ES-I3 (cell line): ENCODE measurements around the gene ALX4.

Experiments
- H3K36me3 ChIP-seq: 2 replicates; pipeline ENCODE4 v1.6.1; 2013; ENCODE audit warnings: mild to moderate bottlenecking, low read length, control low read depth, moderate library complexity; ENCODE audit not compliant: insufficient read depth
- H3K4me1 ChIP-seq: 2 replicates; pipeline ENCODE4 v1.6.1; 2013; ENCODE audit warnings: mild to moderate bottlenecking, control low read depth, low read length; ENCODE audit not compliant: insufficient read depth
- H3K9ac ChIP-seq: 2 replicates; pipeline ENCODE4 v1.6.1; 2013; ENCODE audit warnings: low read depth, mild to moderate bottlenecking, low read length, moderate library complexity
- H3K9me3 ChIP-seq: 2 replicates; pipeline ENCODE4 v1.6.1; 2013; ENCODE audit warnings: mild to moderate bottlenecking, low read length, moderate library complexity; ENCODE audit not compliant: control insufficient read depth, insufficient read depth

The ALX4 gene

GRCh38 chr11:44343778-44344422 lies 34.0 kb upstream of the ALX4 start:
- H3K9me3 ChIP-seq = no peaks in the 10 kb centered on the region
- H3K4me1 ChIP-seq = peaks cover 5% of the 10 kb centered on the region; the same call in 1 of the 2 replicates
- no peak overlapping the region for H3K9ac ChIP-seq
- H3K36me3 ChIP-seq = no peaks in the 10 kb centered on the region

- H3K4me1 ChIP-seq = peaks cover 9% of the 10 kb centered on the region; the same call in 1 of the 2 replicates
- H3K9ac ChIP-seq = no peak overlapping the region
- H3K9me3 ChIP-seq = no peaks in the 10 kb centered on the region
- no peaks in the 10 kb centered on the region for H3K36me3 ChIP-seq
Measured at GRCh38 chr11:44342616-44343015, 32.7 kb upstream of the ALX4 start.

GRCh38 chr11:44340656-44341055 lies 30.7 kb upstream of the ALX4 start:
- Histone ChIP-seq H3K9ac (no peak overlapping the region), H3K4me1 (peaks cover 13% of the 10 kb centered on the region; the same call in 1 of the 2 replicates), H3K9me3 (no peaks in the 10 kb centered on the region), H3K36me3 (no peaks in the 10 kb centered on the region)

GRCh38 chr11:44339530-44339883 lies 29.6 kb upstream of the ALX4 start:
- Histone ChIP-seq H3K9ac (no peak overlapping the region), H3K4me1 (peaks cover 14% of the 10 kb centered on the region; the same call in 1 of the 2 replicates), H3K36me3 (no peaks in the 10 kb centered on the region), H3K9me3 (no peaks in the 10 kb centered on the region)

- Histone ChIP-seq H3K9me3 (no peaks in the 10 kb centered on the region), H3K9ac (no peak overlapping the region), H3K36me3 (no peaks in the 10 kb centered on the region), H3K4me1 (peaks cover 18% of the 10 kb centered on the region; the same call in 1 of the 2 replicates)
Measured at GRCh38 chr11:44338698-44339529, 29.0 kb upstream of the ALX4 start.

- Histone ChIP-seq H3K4me1 (peaks cover 18% of the 10 kb centered on the region; the same call in 1 of the 2 replicates), H3K36me3 (no peaks in the 10 kb centered on the region), H3K9ac (no peak overlapping the region), H3K9me3 (no peaks in the 10 kb centered on the region)
Measured at GRCh38 chr11:44338026-44338425, 28.1 kb upstream of the ALX4 start.

- peaks cover 18% of the 10 kb centered on the region; the same call in 1 of the 2 replicates for H3K4me1 ChIP-seq
- no peak overlapping the region for H3K9ac ChIP-seq
- no peaks in the 10 kb centered on the region for H3K36me3 ChIP-seq
- no peaks in the 10 kb centered on the region for H3K9me3 ChIP-seq
Measured at GRCh38 chr11:44335919-44336318, 26.0 kb upstream of the ALX4 start.

- H3K9me3 ChIP-seq = no peaks in the 10 kb centered on the region
- peak overlapping the region; percentile 33; the same call in 1 of the 2 replicates for H3K9ac ChIP-seq
- peaks cover 18% of the 10 kb centered on the region; the same call in 1 of the 2 replicates for H3K4me1 ChIP-seq
- H3K36me3 ChIP-seq = no peaks in the 10 kb centered on the region
Measured at GRCh38 chr11:44335052-44335760, 25.3 kb upstream of the ALX4 start.

GRCh38 chr11:44334356-44335004 lies 24.5 kb upstream of the ALX4 start:
- Histone ChIP-seq H3K9ac (no peak overlapping the region), H3K36me3 (no peaks in the 10 kb centered on the region), H3K4me1 (peaks cover 18% of the 10 kb centered on the region; the same call in 1 of the 2 replicates), H3K9me3 (no peaks in the 10 kb centered on the region)

- Histone ChIP-seq H3K36me3 (no peaks in the 10 kb centered on the region), H3K9ac (no peak overlapping the region), H3K4me1 (peaks cover 11% of the 10 kb centered on the region; the same call in 1 of the 2 replicates), H3K9me3 (no peaks in the 10 kb centered on the region)
Measured at GRCh38 chr11:44333271-44334218, 23.6 kb upstream of the ALX4 start.

GRCh38 chr11:44332665-44333064 lies 22.7 kb upstream of the ALX4 start:
- Histone ChIP-seq H3K4me1 (peaks cover 10% of the 10 kb centered on the region; the same call in 1 of the 2 replicates), H3K9me3 (no peaks in the 10 kb centered on the region), H3K9ac (no peak overlapping the region), H3K36me3 (no peaks in the 10 kb centered on the region)

GRCh38 chr11:44329472-44330230 lies 19.7 kb upstream of the ALX4 start:
- Histone ChIP-seq H3K9ac (no peak overlapping the region), H3K4me1 (peaks cover 5% of the 10 kb centered on the region; the same call in 1 of the 2 replicates), H3K36me3 (no peaks in the 10 kb centered on the region)

More at GRCh38 chr11:44329472-44330230, 19.7 kb upstream of the ALX4 start:
- no peaks in the 10 kb centered on the region for H3K9me3 ChIP-seq
